T-helper 1 cell treated with Interleukin-12 subunit alpha and Interleukin-12 subunit beta and Interleukin-4 antibody, amounts not matched to agents 30 ng/mL and 1 ng/mL, for 36 hours (primary cell): ENCODE results near the gene HEXIM1. TPM values are rescaled to one million over a fixed set of nuclear protein-coding genes. Genes with fewer than 3 reads are reported as not detected.

ENCODE experiments used
- total RNA-seq: library from RNA; stranded (reverse); gene quantifications from 2 replicates; pipeline ENCODE4 v1.2.3, GENCODE V29; 2022

Gene HEXIM1
- total RNA-seq, 1 donor from 2014 or later: 38.8 TPM

Other genes with a start within 250 kb of the HEXIM1 start
- 165 and 169 TPM in 2 replicates for gene EFTUD2, start 249.0 kb upstream of the HEXIM1 start, total RNA-seq
- gene GFAP, start 233.0 kb upstream of the HEXIM1 start, total RNA-seq: not detected in 2 replicates
- 54.0 and 55.2 TPM in 2 replicates for gene KIF18B, start 200.7 kb upstream of the HEXIM1 start, total RNA-seq
- 0.27 and 0.59 TPM in 2 replicates for gene C1QL1, start 180.2 kb upstream of the HEXIM1 start, total RNA-seq
- 25.2 and 25.9 TPM in 2 replicates for gene DCAKD, start 96.8 kb upstream of the HEXIM1 start, total RNA-seq
- gene NMT1, start 87.2 kb upstream of the HEXIM1 start, total RNA-seq: 130 and 142 TPM in 2 replicates
- gene PLCD3, start 16.0 kb upstream of the HEXIM1 start, total RNA-seq: 2.9 and 3.0 TPM in 2 replicates
- gene ACBD4, start 12.8 kb upstream of the HEXIM1 start, total RNA-seq: 12.0 and 12.5 TPM in 2 replicates
- gene HEXIM2, start 13.4 kb downstream of the HEXIM1 start, total RNA-seq: 5.1 and 6.8 TPM in 2 replicates
- gene FMNL1, start 73.4 kb downstream of the HEXIM1 start, total RNA-seq: 484 and 485 TPM in 2 replicates
- 0.37 and 0.44 TPM in 2 replicates for gene SPATA32, start 113.6 kb downstream of the HEXIM1 start, total RNA-seq
- 39.7 and 44.9 TPM in 2 replicates for gene MAP3K14, start 168.5 kb downstream of the HEXIM1 start, total RNA-seq